Mesenchymal stem cell (in vitro differentiated cells and primary cell): Measurements from ENCODE around the gene MRC2.

Experiments used
- DNase-seq: peaks from one replicate; pipeline ENCODE4 v3.0.0-alpha.2; 2013
- H2AFZ ChIP-seq: one replicate; pipeline ENCODE4 v1.6.1; 2013; ENCODE audit warnings: low read depth, mild to moderate bottlenecking, control low read depth, inconsistent platforms, low read length, moderate library complexity
- H2AK5ac ChIP-seq: 2 replicates; pipeline ENCODE4 v1.6.1; 2013; ENCODE audit warnings: low read length, moderate library complexity, mild to moderate bottlenecking, inconsistent platforms; ENCODE audit not compliant: severe bottlenecking
- H2BK120ac ChIP-seq: one replicate; pipeline ENCODE4 v1.6.1; 2013; ENCODE audit warnings: low read depth, mild to moderate bottlenecking, inconsistent platforms, low read length, moderate library complexity
- H2BK12ac ChIP-seq, 2 experiments: one replicate each; pipeline ENCODE4 v1.6.1; 2013; ENCODE audit warnings: inconsistent platforms in 2 of 2, low read length in 2 of 2, mild to moderate bottlenecking in 2 of 2, moderate library complexity in 2 of 2, control low read depth in 1 of 2
- H2BK15ac ChIP-seq: one replicate; pipeline ENCODE4 v1.6.1; 2013; ENCODE audit warnings: mild to moderate bottlenecking, low read depth, inconsistent platforms; ENCODE audit not compliant: poor library complexity, severe bottlenecking
- H2BK5ac ChIP-seq: 2 replicates; pipeline ENCODE4 v1.6.1; 2013; ENCODE audit warnings: low read depth, mild to moderate bottlenecking, low read length, control low read depth, inconsistent platforms; ENCODE audit not compliant: poor library complexity, severe bottlenecking
- H3K14ac ChIP-seq, 2 experiments: one replicate each; pipeline ENCODE4 v1.6.1; 2013; ENCODE audit warnings: inconsistent platforms in 2 of 2, low read length in 2 of 2, control low read depth in 1 of 2, mild to moderate bottlenecking in 1 of 2, moderate library complexity in 1 of 2
- H3K18ac ChIP-seq, 2 experiments: one replicate each; pipeline ENCODE4 v1.6.1; 2013; ENCODE audit warnings: inconsistent platforms in 2 of 2, low read length in 2 of 2, control low read depth in 1 of 2, low read depth in 1 of 2, mild to moderate bottlenecking in 1 of 2
- H3K23ac ChIP-seq, 2 experiments: one replicate each; pipeline ENCODE4 v1.6.1; 2013; ENCODE audit warnings: inconsistent platforms in 2 of 2, low read length in 2 of 2, mild to moderate bottlenecking in 2 of 2, moderate library complexity in 2 of 2, control low read depth in 1 of 2
- H3K27ac ChIP-seq: 2 replicates; pipeline ENCODE4 v1.5.1; 2013; ENCODE audit warnings: mild to moderate bottlenecking, moderate library complexity, low read length, control low read depth, inconsistent platforms; ENCODE audit not compliant: poor library complexity, severe bottlenecking
- H3K27me3 ChIP-seq, 2 experiments: 2 replicates each; pipeline versions ENCODE4 v1.6.1 to v1.7.0; 2013; ENCODE audit warnings: low read length in 2 of 2, mild to moderate bottlenecking in 2 of 2, moderate library complexity in 2 of 2, control low read depth in 1 of 2, inconsistent platforms in 1 of 2; ENCODE audit not compliant: control insufficient read depth in 1 of 2, insufficient read depth in 1 of 2
- H3K36me3 ChIP-seq, 2 experiments: 2 replicates each; pipeline versions ENCODE4 v1.6.1 to v1.7.0; 2013; ENCODE audit warnings: low read length in 2 of 2, control low read depth in 1 of 2, inconsistent platforms in 1 of 2, low read depth in 1 of 2, mild to moderate bottlenecking in 1 of 2; ENCODE audit not compliant: insufficient read depth in 2 of 2, control insufficient read depth in 1 of 2
- H3K4ac ChIP-seq, 2 experiments: one replicate each; pipeline ENCODE4 v1.6.1; 2013; ENCODE audit warnings: inconsistent platforms in 2 of 2, low read length in 2 of 2, mild to moderate bottlenecking in 2 of 2, moderate library complexity in 2 of 2, control low read depth in 1 of 2, low read depth in 1 of 2
- H3K4me1 ChIP-seq: 2 replicates; pipeline ENCODE4 v1.6.1; 2013; ENCODE audit warnings: low read depth, low read length, control low read depth; ENCODE audit not compliant: control insufficient read depth, insufficient read depth
- H3K4me2 ChIP-seq: 2 replicates; pipeline ENCODE4 v1.6.1; 2013; ENCODE audit warnings: low read length, mild to moderate bottlenecking, inconsistent platforms; ENCODE audit not compliant: poor library complexity, severe bottlenecking
- H3K4me3 ChIP-seq, 2 experiments: 2 replicates each; pipeline versions ENCODE4 v1.5.1 to v1.7.0; 2013; ENCODE audit warnings: low read length in 2 of 2, mild to moderate bottlenecking in 2 of 2, control low read depth in 1 of 2, low read depth in 1 of 2; ENCODE audit not compliant: insufficient read depth in 1 of 2
- H3K79me1 ChIP-seq: replicated peaks from 2 replicates; pipeline ENCODE4 v1.6.1; 2013; ENCODE audit warnings: mild to moderate bottlenecking, control low read depth, low read length, inconsistent platforms; ENCODE audit not compliant: poor library complexity, severe bottlenecking
- H3K9ac ChIP-seq: 2 replicates; pipeline ENCODE4 v1.7.0; 2013; ENCODE audit warnings: mild to moderate bottlenecking, low read length, moderate library complexity
- H3K9me3 ChIP-seq: 2 replicates; pipeline ENCODE4 v1.7.0; 2013; ENCODE audit warnings: mild to moderate bottlenecking, low read length; ENCODE audit not compliant: control insufficient read depth
- H4K8ac ChIP-seq: one replicate; pipeline ENCODE4 v1.6.1; 2013; ENCODE audit warnings: inconsistent platforms, mild to moderate bottlenecking, low read length, moderate library complexity
- H4K91ac ChIP-seq: one replicate; pipeline ENCODE4 v1.6.1; 2013; ENCODE audit warnings: mild to moderate bottlenecking, low read length, inconsistent platforms
- WGBS: methylation state at CpG from one replicate; pipeline ENCODE4 v1.1.7; 2013; ENCODE audit warnings: mixed read lengths; 5-methylcytosine and 5-hydroxymethylcytosine counted together

The MRC2 gene

GRCh38 chr17:62615503-62615902, 12.0 kb upstream of the MRC2 start:
- no peak overlapping the region for H3K14ac ChIP-seq
- H2AK5ac ChIP-seq = no peak overlapping the region
- H3K4me2 ChIP-seq = no peak overlapping the region
- H3K4me1 ChIP-seq = peaks cover 26% of the 10 kb centered on the region
- no peak overlapping the region for H3K4ac ChIP-seq
- H2BK5ac ChIP-seq = no peak overlapping the region
- H3K9ac ChIP-seq = no peak overlapping the region
- H3K79me1 ChIP-seq = peaks cover 15% of the 10 kb centered on the region
- H3K36me3 ChIP-seq = peaks cover 32 to 33% of the 10 kb centered on the region in 2 experiments
- no peak overlapping the region for H2BK12ac ChIP-seq
- no peak overlapping the region for H3K27ac ChIP-seq
- no peaks in the 10 kb centered on the region for H3K27me3 ChIP-seq
- no peak overlapping the region for H4K91ac ChIP-seq
- no peak overlapping the region for H3K23ac ChIP-seq
- H3K18ac ChIP-seq = no peak overlapping the region
- H3K4me3 ChIP-seq = no peak overlapping the region
- H4K8ac ChIP-seq = no peak overlapping the region
- no peak overlapping the region for H2BK120ac ChIP-seq
- DNase-seq = no peak
- 100% methylated on average over 3 of the region's 4 CpGs for WGBS
- H3K9me3 ChIP-seq = no peaks in the 10 kb centered on the region
- H2BK15ac ChIP-seq = no peak overlapping the region
- H2AFZ ChIP-seq = no peak overlapping the region

GRCh38 chr17:62616993-62617893, 10.2 kb upstream of the MRC2 start:
- H2BK12ac ChIP-seq = no peak overlapping the region
- peak overlapping the region; percentile 31 for H3K27ac ChIP-seq
- peaks cover 26% of the 10 kb centered on the region for H3K4me1 ChIP-seq
- no peaks in the 10 kb centered on the region for H3K27me3 ChIP-seq
- H3K4ac ChIP-seq = no peak overlapping the region
- no peak overlapping the region for H2BK120ac ChIP-seq
- H3K4me2 ChIP-seq = no peak overlapping the region
- H3K23ac ChIP-seq = no peak overlapping the region
- H3K4me3 ChIP-seq = no peak overlapping the region
- no peak overlapping the region for H2AFZ ChIP-seq
- H2BK15ac ChIP-seq = no peak overlapping the region
- H3K18ac ChIP-seq = no peak overlapping the region
- peak overlapping the region; percentile 9 for H4K8ac ChIP-seq
- peak overlapping the region; percentile 37 for H3K9ac ChIP-seq
- no peaks in the 10 kb centered on the region for H3K9me3 ChIP-seq
- no peak overlapping the region for H2AK5ac ChIP-seq
- H3K36me3 ChIP-seq = peaks cover 17 to 27% of the 10 kb centered on the region in 2 experiments
- no peak overlapping the region for H3K14ac ChIP-seq
- H4K91ac ChIP-seq = no peak overlapping the region
- 58% methylated on average over 8 of the region's 8 CpGs for WGBS
- DNase-seq = peak; percentile 47
- no peak overlapping the region for H2BK5ac ChIP-seq
- peaks cover 9% of the 10 kb centered on the region for H3K79me1 ChIP-seq

GRCh38 chr17:62617894-62618472, 9.5 kb upstream of the MRC2 start:
- Histone ChIP-seq H3K4me1 (peaks cover 26% of the 10 kb centered on the region), H3K18ac (peak overlapping the region in 1 of 2 experiments; percentile 6), H3K9me3 (no peaks in the 10 kb centered on the region), H3K4me2 (no peak overlapping the region), H2BK120ac (no peak overlapping the region), H3K14ac (no peak overlapping the region), H2BK15ac (no peak overlapping the region), H2BK5ac (no peak overlapping the region), H3K4ac (no peak overlapping the region), H3K79me1 (peaks cover 9% of the 10 kb centered on the region), H3K27ac (peak overlapping the region; percentile 4), H3K36me3 (peaks cover 19 to 29% of the 10 kb centered on the region in 2 experiments), H3K4me3 (no peak overlapping the region), H4K8ac (no peak overlapping the region), H3K27me3 (no peaks in the 10 kb centered on the region), H2AFZ (no peak overlapping the region), H2BK12ac (no peak overlapping the region), H3K23ac (peak overlapping the region in 1 of 2 experiments; percentile 17), H3K9ac (no peak overlapping the region), H4K91ac (no peak overlapping the region), H2AK5ac (no peak overlapping the region)
- WGBS = 90% methylated on average over 5 of the region's 6 CpGs
- DNase-seq = no peak

- H3K4me3 ChIP-seq = no peak overlapping the region
- H3K23ac ChIP-seq = no peak overlapping the region
- no peak overlapping the region for H4K8ac ChIP-seq
- no peak for DNase-seq
- no peak overlapping the region for H2AFZ ChIP-seq
- peak overlapping the region; percentile 11 for H3K9ac ChIP-seq
- peak overlapping the region in 1 of 2 experiments; percentile 6 for H2BK12ac ChIP-seq
- no peak overlapping the region for H2BK5ac ChIP-seq
- H2AK5ac ChIP-seq = no peak overlapping the region
- 89% methylated on average over 17 of the region's 17 CpGs for WGBS
- H3K9me3 ChIP-seq = no peaks in the 10 kb centered on the region
- no peak overlapping the region for H3K4me2 ChIP-seq
- H4K91ac ChIP-seq = no peak overlapping the region
- peaks cover 9% of the 10 kb centered on the region for H3K79me1 ChIP-seq
- H3K4ac ChIP-seq = no peak overlapping the region
- H2BK15ac ChIP-seq = no peak overlapping the region
- no peak overlapping the region for H3K27ac ChIP-seq
- no peak overlapping the region for H3K14ac ChIP-seq
- H2BK120ac ChIP-seq = no peak overlapping the region
- peaks cover 26% of the 10 kb centered on the region for H3K4me1 ChIP-seq
- H3K18ac ChIP-seq = no peak overlapping the region
- H3K27me3 ChIP-seq = no peaks in the 10 kb centered on the region
- H3K36me3 ChIP-seq = peaks cover 26 to 31% of the 10 kb centered on the region in 2 experiments
Observed at GRCh38 chr17:62618647-62619416, 8.6 kb upstream of the MRC2 start.
